GM10266 (cell line): ENCODE data around the gene ZNF362.

Source experiments
- DNase-seq: peaks from one replicate; pipeline ENCODE4 v3.0.0; 2012; ENCODE audit errors: extremely low spot score
- CTCF ChIP-seq: IDR thresholded peaks from 2 replicates; pipeline ENCODE4 v1.5.1; 2012; ENCODE audit warnings: mild to moderate bottlenecking, low read depth; ENCODE audit not compliant: control insufficient read depth, insufficient read depth; ENCODE audit errors: missing control alignments

ZNF362 gene

GRCh38 chr1:33297911-33298622 is 41.8 kb downstream of the ZNF362 start:
- DNase-seq = no peak
- TF ChIP-seq CTCF = no peak

GRCh38 chr1:33298623-33299277 is 42.5 kb downstream of the ZNF362 start:
- DNase-seq = peak; percentile 84
- TF ChIP-seq CTCF = peak; percentile 82

GRCh38 chr1:33299461-33300155 is 43.3 kb downstream of the ZNF362 start:
- TF ChIP-seq CTCF = no peak
- DNase-seq = no peak

DNA sequence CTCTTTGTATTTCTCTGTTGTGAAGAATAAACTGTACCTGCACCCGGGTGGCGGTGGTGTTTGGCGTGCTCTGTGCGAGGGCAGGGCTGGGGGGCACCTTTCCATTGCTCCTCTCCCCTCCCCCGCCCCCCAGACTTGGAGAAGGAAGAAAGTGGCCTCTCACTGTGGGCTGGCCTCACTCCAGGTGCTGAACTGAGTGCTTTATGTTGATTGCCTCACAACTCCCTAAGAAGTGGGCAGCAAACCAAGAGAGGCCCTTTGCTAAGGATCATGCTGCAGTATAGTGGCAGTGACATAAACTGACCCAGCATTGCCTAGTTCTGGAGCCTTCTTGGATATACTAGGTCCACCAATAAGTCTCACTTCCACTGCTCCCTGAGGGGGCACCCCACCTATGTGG is 44.4 kb downstream of the ZNF362 start:
- no peak for TF ChIP-seq CTCF
- no peak for DNase-seq

DNA sequence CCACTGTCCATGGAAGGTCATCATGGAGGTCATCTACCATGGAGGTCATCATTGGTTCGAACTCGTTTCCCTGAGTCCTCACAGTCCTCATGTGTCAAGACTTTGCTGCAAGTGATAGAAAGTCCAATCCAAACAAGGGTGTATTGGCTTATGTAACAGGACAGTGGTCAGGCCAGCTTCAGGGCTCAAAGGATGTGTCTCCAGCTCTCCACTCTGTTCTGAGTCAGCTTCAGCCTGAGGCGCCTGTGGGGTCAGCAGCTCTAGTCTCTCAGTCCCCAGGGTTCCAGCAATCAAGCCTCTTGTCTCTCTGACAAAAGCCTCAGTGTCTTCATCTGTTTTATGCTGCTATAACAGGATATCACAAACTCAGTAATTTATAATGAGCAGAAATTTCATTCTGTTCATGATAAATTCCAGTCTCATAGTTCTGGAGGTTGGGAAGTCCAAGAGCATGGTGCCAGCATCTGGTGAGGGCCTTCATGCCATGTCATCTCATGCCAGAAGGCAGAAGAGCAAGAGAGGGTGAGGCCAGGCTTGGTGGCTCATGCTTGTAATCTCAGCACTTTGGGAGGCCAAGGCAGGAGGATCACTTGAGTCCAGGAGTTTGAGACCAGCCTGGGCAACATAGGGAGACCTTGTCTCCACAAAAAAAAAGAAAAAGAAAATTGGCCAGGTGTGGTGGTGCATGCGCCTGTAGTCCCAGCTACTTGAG is 45.1 kb downstream of the ZNF362 start:
- no peak for TF ChIP-seq CTCF
- DNase-seq = no peak

DNA sequence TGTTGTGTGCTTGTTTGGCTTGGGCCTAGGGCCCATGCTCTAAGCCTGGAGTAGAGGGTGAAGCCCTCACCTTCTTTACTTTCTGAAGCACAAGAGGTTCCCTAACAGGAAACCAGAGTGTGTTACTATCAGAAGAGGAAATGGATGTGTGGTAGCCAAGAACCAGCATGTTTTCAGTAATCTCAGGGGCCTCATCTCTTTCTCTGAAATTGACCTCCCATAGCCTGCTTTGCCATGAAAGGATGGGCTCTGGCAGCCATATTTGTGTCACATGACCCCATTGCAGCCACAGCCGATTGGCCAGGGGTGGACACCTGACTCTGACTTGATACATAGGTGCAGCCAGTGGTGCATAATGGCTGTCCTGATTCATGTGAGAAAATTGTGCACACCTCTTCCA is 46.0 kb downstream of the ZNF362 start:
- no peak for TF ChIP-seq CTCF

More for the DNA sequence above, 46.0 kb downstream of the ZNF362 start:
- no peak for DNase-seq
